Ovary (tissue), 9 donors: ENCODE results near the gene PDK2. TPM values are rescaled to one million over a fixed set of nuclear protein-coding genes. Genes with fewer than 3 reads are reported as not detected.

Source experiments
- DNase-seq, 5 donors: peaks; one replicate each; pipeline ENCODE4 v3.0.0-alpha.2; 2019 to 2020
- H3K27ac ChIP-seq, 2 donors: fragments of 200-600 bp; one replicate each; pipeline versions ENCODE4 v1.5.1 to v1.8.0; 2019 to 2022
- H3K27me3 ChIP-seq: fragments of 200-600 bp; one replicate; pipeline ENCODE4 v1.8.0; 2022
- H3K36me3 ChIP-seq: fragments of 200-600 bp; sonication (generic); one replicate; pipeline ENCODE4 v1.5.1; 2019
- H3K4me1 ChIP-seq: one replicate; pipeline ENCODE4 v1.8.1; 2013; ENCODE audit warnings: mild to moderate bottlenecking, moderate library complexity; ENCODE audit not compliant: insufficient read depth
- H3K4me3 ChIP-seq: fragments of 200-600 bp; sonication (generic); one replicate; pipeline ENCODE4 v1.5.1; 2017
- H3K9me3 ChIP-seq, 2 donors: fragments of 200-600 bp in 1 of 2; sonication (generic) in 1 of 2; one replicate each; pipeline versions ENCODE4 v1.5.1 to v1.8.1; 2013 to 2019; ENCODE audit warnings: mild to moderate bottlenecking in 1 of 2, moderate library complexity in 1 of 2
- EP300 ChIP-seq: sonication (generic); formaldehyde crosslinking; IDR thresholded peaks from one replicate; pipeline ENCODE4 v1.6.1; 2017; ENCODE audit warnings: antibody characterized with exemption
- POLR2A ChIP-seq: fragments of 450-650 bp; IDR thresholded peaks from one replicate; pipeline ENCODE4 v1.6.1; 2017; ENCODE audit warnings: antibody characterized with exemption, mild to moderate bottlenecking, moderate library complexity
- WGBS, 3 donors: extraction: QIAGEN DNeasy Blood & Tissue Kit in 1 of 3; methylation state at CpG; one replicate each; pipeline versions ENCODE4 v1.1.5 to v1.1.7; 2013 to 2017; 5-methylcytosine and 5-hydroxymethylcytosine counted together
- intact Hi-C, 4 donors: fragments of 100-400 bp; cut with DNase I; formaldehyde crosslinking; loops; one replicate each; pipeline versions ENCODE4 v1.11.0 to v1.15.1; 2022 to 2023
- polyA plus RNA-seq, 2 donors: library from polyadenylated mRNA; stranded (reverse); fragments of 200-250 nt in 1 of 2; fragments of 350-450 nt in 1 of 2; fragmentation: Illumina TruSeq in 1 of 2; extraction: RNeasy Lipid Tissue Mini Kit (QIAGEN cat#74804) in 1 of 2; gene quantifications; one replicate each; pipeline ENCODE4 v1.2.3, GENCODE V29; 2013 to 2014
- total RNA-seq, 7 donors: library from RNA; depleted of rRNA in 2 of 7; stranded (reverse); fragments of >200 nt in 2 of 7; fragmentation: NEBNext Ultra II Directional in 3 of 7; extraction: Animal tissue kit (Norgen Biotek cat#: 25700) in 3 of 7; gene quantifications; one replicate each; pipeline versions ENCODE4 v1.1.0 to v1.2.4, GENCODE V29; 2016 to 2023
- TF ChIP-seq, protein P1 (sequence below), 3 donors: fragments of 450-650 bp in 2 of 3; fragments of 200-600 bp in 1 of 3; IDR thresholded peaks; one replicate each; pipeline versions ENCODE4 v1.5.1 to v1.8.0; 2016 to 2022; ENCODE audit warnings: antibody characterized with exemption in 3 of 3, mild to moderate bottlenecking in 1 of 3
- donor health status: DM: no; HTN: no; CAD: no; lungs with moderate emphysema.
- donor health status: DM: no; HTN: no; CAD: no.
- donor health status: Bipolar disorder and iron deficiency.
- donor health status: DM: yes; HTN: yes; CAD: no.
- donor health status: DM: no; HTN: no; CAD: no.
- donor health status: DM: yes; HTN: yes; CAD: no.

PDK2 gene
- total and polyA plus RNA-seq, 9 donors = 36.5 to 83.2 (median 54.7) TPM

DNA sequence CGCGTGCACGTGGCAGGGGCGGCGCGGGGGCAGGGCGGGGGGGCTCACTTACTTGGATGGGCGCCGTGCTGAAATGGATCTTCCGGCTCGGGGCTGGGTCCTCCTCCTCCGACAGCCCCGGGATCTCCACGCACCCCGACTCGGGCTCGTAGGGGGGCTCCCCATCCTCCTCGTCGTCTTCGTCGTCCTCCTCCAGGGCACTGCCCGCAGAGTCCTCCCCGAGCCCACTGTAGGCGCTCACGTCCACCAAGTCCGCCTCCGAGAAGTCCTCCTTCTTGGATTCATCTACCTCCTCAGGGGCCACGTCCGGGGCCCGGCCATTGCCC lies 53.9 kb downstream of the PDK2 start:
- WGBS, 3 donors = 0 to 1% (median 0%) methylated on average over 23 to 30 of the region's 30 CpGs
- no peak for DNase-seq
- Histone ChIP-seq H3K27me3 (no peaks in the 10 kb centered on the region), H3K9me3 (no peaks in the 10 kb centered on the region), H3K27ac (peak overlapping the region; percentile 51 to 81), H3K4me3 (peak overlapping the region; percentile 82), H3K36me3 (no peaks in the 10 kb centered on the region), H3K4me1 (peaks cover 24% of the 10 kb centered on the region)
- TF ChIP-seq, protein P1, sequence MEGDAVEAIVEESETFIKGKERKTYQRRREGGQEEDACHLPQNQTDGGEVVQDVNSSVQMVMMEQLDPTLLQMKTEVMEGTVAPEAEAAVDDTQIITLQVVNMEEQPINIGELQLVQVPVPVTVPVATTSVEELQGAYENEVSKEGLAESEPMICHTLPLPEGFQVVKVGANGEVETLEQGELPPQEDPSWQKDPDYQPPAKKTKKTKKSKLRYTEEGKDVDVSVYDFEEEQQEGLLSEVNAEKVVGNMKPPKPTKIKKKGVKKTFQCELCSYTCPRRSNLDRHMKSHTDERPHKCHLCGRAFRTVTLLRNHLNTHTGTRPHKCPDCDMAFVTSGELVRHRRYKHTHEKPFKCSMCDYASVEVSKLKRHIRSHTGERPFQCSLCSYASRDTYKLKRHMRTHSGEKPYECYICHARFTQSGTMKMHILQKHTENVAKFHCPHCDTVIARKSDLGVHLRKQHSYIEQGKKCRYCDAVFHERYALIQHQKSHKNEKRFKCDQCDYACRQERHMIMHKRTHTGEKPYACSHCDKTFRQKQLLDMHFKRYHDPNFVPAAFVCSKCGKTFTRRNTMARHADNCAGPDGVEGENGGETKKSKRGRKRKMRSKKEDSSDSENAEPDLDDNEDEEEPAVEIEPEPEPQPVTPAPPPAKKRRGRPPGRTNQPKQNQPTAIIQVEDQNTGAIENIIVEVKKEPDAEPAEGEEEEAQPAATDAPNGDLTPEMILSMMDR (IDR thresholded peaks at IDR 0.05) = no peak
- TF ChIP-seq POLR2A (no peak), EP300 (no peak)
- intact Hi-C loops = loop anchor here in 1 of 4 donors (2.0 kb wide), 1 partner anchor 34 kb away; no protein-coding TSS in a partner anchor

- DNase-seq = peak in 2 of 5 donors; percentile 50 to 73
- no peaks in the 10 kb centered on the region for H3K36me3 ChIP-seq
- peak overlapping the region; percentile 82 for H3K4me3 ChIP-seq
- peaks cover 30% of the 10 kb centered on the region for H3K4me1 ChIP-seq
- TF ChIP-seq EP300 (no peak), POLR2A (no peak)
- TF ChIP-seq, protein P1 (IDR thresholded peaks at IDR 0.05) = peak in 2 of 3 donors; percentile 15 to 41
- no peaks in the 10 kb centered on the region for H3K9me3 ChIP-seq
- intact Hi-C loops = loop anchor here in 2 of 4 donors (2.0 to 5.0 kb wide), 2 partner anchors 35 to 1602 kb away; partner anchors contain the start of gene HOXB2 (in 1 of the 2)
- H3K27ac ChIP-seq = peak overlapping the region; percentile 77 to 81
- WGBS, 3 donors = 0 to 1% (median 1%) methylated on average over 63 to 123 of the region's 123 CpGs
- no peaks in the 10 kb centered on the region for H3K27me3 ChIP-seq
Measured at GRCh38 chr17:50149417-50150353, 54.5 kb downstream of the PDK2 start.

DNA sequence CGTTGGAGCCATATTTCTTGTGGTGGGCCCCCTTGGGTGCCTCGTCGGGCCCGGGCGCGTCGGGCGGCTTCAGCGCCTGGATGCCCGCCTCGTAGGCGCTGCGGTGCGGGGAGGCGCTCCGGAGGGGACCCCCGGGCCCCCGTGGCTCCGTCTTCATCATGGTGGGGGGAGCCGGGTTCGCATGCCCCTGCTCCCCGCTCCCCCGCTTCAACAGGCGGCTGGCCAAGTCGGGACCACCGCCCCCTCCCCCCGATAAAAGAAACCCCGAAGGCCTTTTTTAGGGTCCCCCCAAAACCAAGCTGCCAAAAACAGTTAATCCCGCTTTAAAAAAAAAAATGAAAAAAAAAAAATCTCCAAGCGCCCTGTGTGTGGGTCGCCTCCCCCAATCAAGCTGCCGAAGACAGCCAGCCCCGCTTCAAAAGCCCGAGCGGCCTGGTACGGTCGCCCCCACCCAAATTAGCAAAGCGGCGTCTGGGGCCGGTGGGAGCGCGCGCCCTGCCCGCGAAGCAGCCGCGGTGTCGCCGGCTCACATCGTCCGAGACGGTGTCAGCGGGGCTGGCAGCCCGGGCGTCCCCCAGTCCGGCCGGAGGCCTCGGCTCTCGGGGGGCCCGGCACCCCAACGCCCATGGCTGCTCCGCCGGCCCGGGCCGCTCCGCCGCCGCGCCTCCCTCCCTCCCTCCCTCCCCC lies 55.3 kb downstream of the PDK2 start, which contains the start of gene PPP1R9B:
TSS of gene PPP1R9B (minus strand) at position 324 of the 687 bp plus-strand sequence. CDS start at position 160, 164 bp downstream.
- 0 to 1% (median 0%) methylated on average over 36 to 68 of the region's 69 CpGs for WGBS, 3 donors

More for the DNA sequence above, 55.3 kb downstream of the PDK2 start, which contains the start of gene PPP1R9B:
- DNase-seq = peak in 2 of 5 donors; percentile 51 to 64
- no peaks in the 10 kb centered on the region for H3K9me3 ChIP-seq
- peaks cover 35% of the 10 kb centered on the region for H3K4me1 ChIP-seq
- intact Hi-C loops = loop anchor here in 1 of 4 donors (5.0 kb wide), 1 partner anchor 1603 kb away; the partner anchor contains the start of gene HOXB2
- H3K27me3 ChIP-seq = no peaks in the 10 kb centered on the region
- H3K36me3 ChIP-seq = no peaks in the 10 kb centered on the region
- H3K27ac ChIP-seq = peak within 1 kb of the TSS; percentile 77 to 81
- peak within 1 kb of the TSS; percentile 82 for H3K4me3 ChIP-seq
- peak; percentile 39 for TF ChIP-seq POLR2A
- TF ChIP-seq, protein P1 (IDR thresholded peaks at IDR 0.05) = no peak
- no peak for TF ChIP-seq EP300
